Activated T-cell treated with anti-CD3 and anti-CD28 coated beads, Interleukin-2, amount 50 U/mL, for 72 hours (primary cell): ENCODE data around the gene CAMSAP2. TPM values are rescaled to one million over a fixed set of nuclear protein-coding genes. Genes with fewer than 3 reads are reported as not detected.
"Not testable (repeated sequence)": the region's sequence is repeated elsewhere in the genome, so short reads cannot be mapped to it uniquely, and the experiment has no call there.

ENCODE experiments used
- ATAC-seq, 2 donors: fragments of 150-1000 bp; cut with Tn5 transposase; replicated peaks in 1 of 2; 2 replicates each; pipeline ENCODE4 v1.10.0; 2021; ENCODE audit warnings: moderate library complexity in 2 of 2, mild to moderate bottlenecking in 1 of 2
- DNase-seq, 2 donors: peaks; one replicate each; pipeline ENCODE4 v3.0.0; 2021 to 2022; ENCODE audit warnings: mixed read lengths in 1 of 2
- H3K27ac Mint-ChIP-seq: one replicate; pipeline ENCODE4 v1.8.0; 2022; ENCODE audit warnings: mild to moderate bottlenecking, moderate library complexity, mixed read lengths
- H3K27me3 Mint-ChIP-seq: one replicate; pipeline ENCODE4 v1.8.0; 2022; ENCODE audit warnings: low read depth, mixed read lengths
- H3K36me3 Mint-ChIP-seq, 2 donors: one replicate each; pipeline ENCODE4 v1.8.0; 2022; ENCODE audit warnings: mixed read lengths in 2 of 2, mild to moderate bottlenecking in 1 of 2; ENCODE audit not compliant: insufficient read depth in 2 of 2
- H3K4me1 Mint-ChIP-seq: one replicate; pipeline ENCODE4 v1.8.0; 2022; ENCODE audit warnings: low read depth, mixed read lengths
- H3K4me3 Mint-ChIP-seq, 2 donors: one replicate each; pipeline ENCODE4 v1.8.0; 2022; ENCODE audit warnings: mild to moderate bottlenecking in 2 of 2, mixed read lengths in 2 of 2, moderate library complexity in 2 of 2
- H3K9me3 Mint-ChIP-seq, 2 donors: one replicate each; pipeline ENCODE4 v1.8.0; 2022; ENCODE audit warnings: mixed read lengths in 2 of 2
- total RNA-seq, 2 donors: library from RNA; stranded (reverse); gene quantifications; one replicate each; pipeline ENCODE4 v1.2.3, GENCODE V29; 2022

Gene CAMSAP2
- total RNA-seq, 2 donors from 2014 or later = 1.3 to 3.1 TPM

GRCh38 chr1:200805719-200806118 is 67.0 kb downstream of the CAMSAP2 start:
- no peaks in the 10 kb centered on the region for H3K27me3 Mint-ChIP-seq
- no peaks in the 10 kb centered on the region for H3K9me3 Mint-ChIP-seq
- ATAC-seq = no peak
- H3K36me3 Mint-ChIP-seq = no peaks in the 10 kb centered on the region
- no peak overlapping the region for H3K4me3 Mint-ChIP-seq
- no peak overlapping the region for H3K27ac Mint-ChIP-seq
- DNase-seq = no peak
- H3K4me1 Mint-ChIP-seq = no peaks in the 10 kb centered on the region

GRCh38 chr1:200808846-200809245 is 70.2 kb downstream of the CAMSAP2 start:
- no peak overlapping the region for H3K27ac Mint-ChIP-seq
- H3K9me3 Mint-ChIP-seq = no peaks in the 10 kb centered on the region
- DNase-seq = no peak
- no peaks in the 10 kb centered on the region for H3K27me3 Mint-ChIP-seq
- no peaks in the 10 kb centered on the region for H3K4me1 Mint-ChIP-seq
- no peaks in the 10 kb centered on the region for H3K36me3 Mint-ChIP-seq
- no peak overlapping the region for H3K4me3 Mint-ChIP-seq
- ATAC-seq = no peak

- no peak for ATAC-seq
- no peak overlapping the region for H3K4me3 Mint-ChIP-seq
- no peak for DNase-seq
- H3K9me3 Mint-ChIP-seq = no peaks in the 10 kb centered on the region
- H3K27ac Mint-ChIP-seq = no peak overlapping the region
- H3K4me1 Mint-ChIP-seq = no peaks in the 10 kb centered on the region
- no peaks in the 10 kb centered on the region for H3K36me3 Mint-ChIP-seq
- H3K27me3 Mint-ChIP-seq = no peaks in the 10 kb centered on the region
These were observed 73.0 kb downstream of the CAMSAP2 start for GRCh38 chr1:200811704-200812103.

- not testable (repeated sequence) for H3K4me1 Mint-ChIP-seq, H3K36me3 Mint-ChIP-seq, DNase-seq, H3K4me3 Mint-ChIP-seq, H3K27me3 Mint-ChIP-seq, H3K9me3 Mint-ChIP-seq, H3K27ac Mint-ChIP-seq, ATAC-seq
These were observed 78.0 kb downstream of the CAMSAP2 start for GRCh38 chr1:200816624-200817224.

DNA sequence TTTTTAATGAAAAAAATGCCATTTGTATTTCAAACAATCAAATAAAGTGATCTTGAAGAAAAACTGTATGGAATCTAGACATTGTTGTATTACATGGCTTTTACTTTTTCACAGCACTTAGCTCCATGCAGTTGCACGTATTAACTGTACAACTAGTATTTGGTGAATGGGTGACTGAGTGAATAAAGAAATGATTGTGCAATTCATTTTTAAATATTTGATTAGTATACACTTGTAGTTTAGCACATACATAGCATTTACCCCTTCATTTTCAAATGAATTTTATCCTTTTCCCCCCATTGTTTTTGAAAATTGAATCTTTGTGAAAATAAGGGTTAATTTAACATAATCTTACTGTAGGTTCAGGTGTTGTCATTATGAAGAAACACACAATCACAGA is 79.6 kb downstream of the CAMSAP2 start:
- DNase-seq = no peak
- H3K36me3 Mint-ChIP-seq = no peaks in the 10 kb centered on the region
- H3K9me3 Mint-ChIP-seq = no peaks in the 10 kb centered on the region
- ATAC-seq = no peak
- H3K4me3 Mint-ChIP-seq = no peak overlapping the region
- H3K27ac Mint-ChIP-seq = no peak overlapping the region
- H3K4me1 Mint-ChIP-seq = no peaks in the 10 kb centered on the region
- H3K27me3 Mint-ChIP-seq = no peaks in the 10 kb centered on the region

DNA sequence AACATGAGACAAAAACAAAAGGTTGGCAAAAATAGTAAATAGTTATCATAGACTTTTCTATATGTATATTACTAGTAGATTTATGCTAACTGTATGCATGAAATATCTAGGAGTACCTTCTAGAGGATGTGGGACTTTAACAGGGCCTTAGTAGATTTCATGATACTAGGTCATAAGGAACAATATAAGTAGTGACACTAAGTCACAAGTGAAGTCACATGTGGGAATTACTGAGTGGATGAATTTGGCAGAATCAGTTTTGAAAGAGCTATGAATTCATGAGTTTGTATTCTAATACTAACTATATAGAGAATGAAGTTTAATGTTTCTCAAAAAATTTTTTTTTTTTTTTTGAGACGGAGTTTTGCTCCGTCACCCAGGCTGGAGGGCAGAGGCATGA is 81.0 kb downstream of the CAMSAP2 start:
- Mint-ChIP-seq H3K27me3 (no peaks in the 10 kb centered on the region), H3K27ac (no peak overlapping the region)

DNA sequence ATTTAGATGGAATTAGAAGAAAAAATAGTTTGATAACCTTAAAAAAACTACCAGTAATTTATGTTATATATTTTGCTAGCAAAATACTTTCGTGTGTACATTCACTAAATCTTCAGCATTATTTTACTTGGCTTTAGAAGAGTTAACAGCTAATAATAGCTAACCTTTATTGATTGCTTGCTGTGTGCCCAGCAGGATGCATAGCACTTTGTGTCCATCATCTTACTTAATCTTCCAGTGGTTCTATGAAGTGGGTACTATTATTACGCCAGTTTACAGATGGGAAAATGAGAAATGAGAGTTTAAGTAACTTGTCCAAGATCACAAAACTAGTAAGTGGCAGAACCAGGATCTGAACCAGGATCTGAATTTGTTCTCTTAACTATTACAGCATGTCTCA is 92.4 kb downstream of the CAMSAP2 start:
- no peaks in the 10 kb centered on the region for H3K4me1 Mint-ChIP-seq
- H3K4me3 Mint-ChIP-seq = no peak overlapping the region
- H3K9me3 Mint-ChIP-seq = no peaks in the 10 kb centered on the region
- H3K27me3 Mint-ChIP-seq = no peaks in the 10 kb centered on the region
- no peak for DNase-seq
- no peaks in the 10 kb centered on the region for H3K36me3 Mint-ChIP-seq
- ATAC-seq = no peak
- H3K27ac Mint-ChIP-seq = no peak overlapping the region

More for the DNA sequence above, 81.0 kb downstream of the CAMSAP2 start:
- Mint-ChIP-seq H3K36me3 (no peaks in the 10 kb centered on the region), H3K4me3 (no peak overlapping the region), H3K9me3 (no peaks in the 10 kb centered on the region), H3K4me1 (no peaks in the 10 kb centered on the region)
- DNase-seq (no peak), ATAC-seq (no peak)

GRCh38 chr1:200834383-200834782 is 95.7 kb downstream of the CAMSAP2 start:
- H3K4me1 Mint-ChIP-seq = no peaks in the 10 kb centered on the region
- H3K4me3 Mint-ChIP-seq = no peak overlapping the region
- H3K27ac Mint-ChIP-seq = no peak overlapping the region
- peaks cover 0 to 2% of the 10 kb centered on the region in 2 donors for H3K9me3 Mint-ChIP-seq
- H3K27me3 Mint-ChIP-seq = no peaks in the 10 kb centered on the region
- ATAC-seq = no peak
- no peaks in the 10 kb centered on the region for H3K36me3 Mint-ChIP-seq
- DNase-seq = no peak

GRCh38 chr1:200836213-200836612 is 97.5 kb downstream of the CAMSAP2 start:
- Mint-ChIP-seq H3K27ac (no peak overlapping the region), H3K27me3 (no peaks in the 10 kb centered on the region), H3K9me3 (peaks cover 0 to 2% of the 10 kb centered on the region in 2 donors), H3K4me3 (no peak overlapping the region), H3K4me1 (no peaks in the 10 kb centered on the region), H3K36me3 (no peaks in the 10 kb centered on the region)
- DNase-seq (no peak), ATAC-seq (no peak)

GRCh38 chr1:200837931-200838571 is 99.4 kb downstream of the CAMSAP2 start:
- Mint-ChIP-seq H3K9me3 (peaks cover 0 to 2% of the 10 kb centered on the region in 2 donors), H3K4me3 (no peak overlapping the region), H3K4me1 (no peaks in the 10 kb centered on the region), H3K27ac (no peak overlapping the region), H3K27me3 (no peaks in the 10 kb centered on the region), H3K36me3 (no peaks in the 10 kb centered on the region)
- ATAC-seq (no peak), DNase-seq (no peak)

GRCh38 chr1:200838676-200839445 is 100.2 kb downstream of the CAMSAP2 start:
- ATAC-seq = no peak
- Mint-ChIP-seq H3K27me3 (no peaks in the 10 kb centered on the region), H3K36me3 (no peaks in the 10 kb centered on the region), H3K27ac (no peak overlapping the region), H3K4me3 (no peak overlapping the region), H3K9me3 (peaks cover 0 to 2% of the 10 kb centered on the region in 2 donors), H3K4me1 (no peaks in the 10 kb centered on the region)
- DNase-seq = no peak

- Mint-ChIP-seq H3K9me3 (no peaks in the 10 kb centered on the region), H3K27ac (no peak overlapping the region), H3K4me3 (no peak overlapping the region), H3K4me1 (no peaks in the 10 kb centered on the region), H3K27me3 (no peaks in the 10 kb centered on the region), H3K36me3 (no peaks in the 10 kb centered on the region)
- DNase-seq (no peak), ATAC-seq (no peak)
These were observed 106.7 kb downstream of the CAMSAP2 start for GRCh38 chr1:200845360-200845759.

- ATAC-seq = no peak
These were observed 107.7 kb downstream of the CAMSAP2 start for GRCh38 chr1:200846398-200846797.

More at GRCh38 chr1:200846398-200846797, 107.7 kb downstream of the CAMSAP2 start:
- Mint-ChIP-seq H3K36me3 (no peaks in the 10 kb centered on the region), H3K27ac (no peak overlapping the region), H3K27me3 (no peaks in the 10 kb centered on the region), H3K4me1 (no peaks in the 10 kb centered on the region), H3K9me3 (no peaks in the 10 kb centered on the region), H3K4me3 (no peak overlapping the region)
- DNase-seq = no peak
